DND-41 (cell line): ENCODE data around the gene RSPH9.

Source experiments
- EZH2 ChIP-seq: IDR thresholded peaks from 3 replicates; pipeline ENCODE4 v1.6.1; 2012; ENCODE audit warnings: borderline replicate concordance, low read depth, mild to moderate bottlenecking, moderate library complexity, low read length, inconsistent platforms; ENCODE audit not compliant: severe bottlenecking
- TF ChIP-seq, protein P1 (sequence below): IDR thresholded peaks from 2 replicates; pipeline ENCODE4 v1.5.1; 2012; ENCODE audit warnings: borderline replicate concordance, low read length, moderate library complexity, mild to moderate bottlenecking; ENCODE audit not compliant: poor library complexity, severe bottlenecking; ENCODE audit errors: extremely low read depth

DNA sequence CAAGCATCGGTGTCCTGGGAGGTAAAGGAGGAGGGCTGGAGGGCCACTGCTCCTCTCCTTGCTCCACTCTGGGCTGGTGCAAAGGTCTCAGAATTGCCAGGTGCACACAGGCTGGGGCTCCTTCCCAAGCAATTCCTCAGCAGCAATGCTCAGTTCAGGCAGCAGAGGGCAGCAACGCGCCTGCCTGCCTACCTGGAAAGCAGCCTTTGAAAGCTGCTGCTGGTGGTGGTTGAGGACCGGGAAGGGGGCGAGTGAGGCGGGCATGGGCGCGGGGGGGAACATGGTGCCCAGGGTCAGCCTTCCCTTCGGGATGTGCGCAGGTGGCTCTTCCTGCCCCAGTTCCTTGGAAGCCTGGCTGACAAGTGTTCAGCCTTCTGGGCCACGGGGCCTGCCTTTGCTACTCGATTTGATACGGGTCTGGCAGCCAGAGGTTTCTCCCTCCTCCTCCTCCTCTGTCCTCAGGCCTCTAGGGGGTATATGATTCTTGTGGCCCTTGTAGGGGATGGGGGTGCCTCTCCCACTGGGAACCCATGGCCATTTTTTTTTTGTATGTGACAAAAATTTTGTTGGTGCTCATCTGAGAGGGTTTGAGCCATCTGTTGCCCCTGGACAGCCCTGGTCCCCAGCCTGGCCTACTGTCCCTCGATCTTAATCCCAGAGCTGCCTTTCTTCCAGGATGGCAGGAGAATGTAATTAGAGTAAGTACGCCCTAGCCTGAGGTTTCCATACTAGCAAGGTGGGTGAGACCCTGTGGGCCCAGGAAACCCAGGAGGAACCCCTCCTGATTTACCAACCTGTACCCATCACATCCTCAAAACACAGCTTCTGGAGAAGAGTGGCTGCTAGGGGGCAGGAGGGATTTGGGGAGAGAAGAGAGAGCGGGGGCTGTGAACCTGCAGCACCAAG, 22.7 kb downstream of the RSPH9 start:
- TF ChIP-seq, protein P1, sequence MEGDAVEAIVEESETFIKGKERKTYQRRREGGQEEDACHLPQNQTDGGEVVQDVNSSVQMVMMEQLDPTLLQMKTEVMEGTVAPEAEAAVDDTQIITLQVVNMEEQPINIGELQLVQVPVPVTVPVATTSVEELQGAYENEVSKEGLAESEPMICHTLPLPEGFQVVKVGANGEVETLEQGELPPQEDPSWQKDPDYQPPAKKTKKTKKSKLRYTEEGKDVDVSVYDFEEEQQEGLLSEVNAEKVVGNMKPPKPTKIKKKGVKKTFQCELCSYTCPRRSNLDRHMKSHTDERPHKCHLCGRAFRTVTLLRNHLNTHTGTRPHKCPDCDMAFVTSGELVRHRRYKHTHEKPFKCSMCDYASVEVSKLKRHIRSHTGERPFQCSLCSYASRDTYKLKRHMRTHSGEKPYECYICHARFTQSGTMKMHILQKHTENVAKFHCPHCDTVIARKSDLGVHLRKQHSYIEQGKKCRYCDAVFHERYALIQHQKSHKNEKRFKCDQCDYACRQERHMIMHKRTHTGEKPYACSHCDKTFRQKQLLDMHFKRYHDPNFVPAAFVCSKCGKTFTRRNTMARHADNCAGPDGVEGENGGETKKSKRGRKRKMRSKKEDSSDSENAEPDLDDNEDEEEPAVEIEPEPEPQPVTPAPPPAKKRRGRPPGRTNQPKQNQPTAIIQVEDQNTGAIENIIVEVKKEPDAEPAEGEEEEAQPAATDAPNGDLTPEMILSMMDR, result peak; percentile 98
- no peak for TF ChIP-seq EZH2
